Osteoblast (primary cell): Measurements from ENCODE around the gene TRIM46. TPM values are rescaled to one million over a fixed set of nuclear protein-coding genes. Genes with fewer than 3 reads are reported as not detected.
A peak's percentile ranks its signal among the peaks of the same experiment; 100 is the strongest.

Experiments used
- DNase-seq: peaks from one replicate; pipeline ENCODE4 v3.0.0; 2011; ENCODE audit warnings: low spot score, mixed read lengths; ENCODE audit not compliant: insufficient read length; ENCODE audit errors: missing footprints
- H2AFZ ChIP-seq: 2 replicates; pipeline ENCODE4 v1.6.0; 2011; ENCODE audit warnings: mild to moderate bottlenecking, low read length
- H3K27ac ChIP-seq: 2 replicates; pipeline ENCODE4 v1.5.1; 2011; ENCODE audit warnings: mild to moderate bottlenecking, low read depth, low read length, moderate library complexity
- H3K27me3 ChIP-seq: 2 replicates; pipeline ENCODE4 v1.6.0; 2012; ENCODE audit warnings: mild to moderate bottlenecking, control low read depth, inconsistent platforms, low read length, moderate library complexity; ENCODE audit not compliant: insufficient read depth
- H3K36me3 ChIP-seq: 2 replicates; pipeline ENCODE4 v1.5.1; 2011; ENCODE audit warnings: mild to moderate bottlenecking, low read length, control low read depth, moderate library complexity; ENCODE audit not compliant: insufficient read depth
- H3K4me1 ChIP-seq: 2 replicates; pipeline ENCODE4 v1.5.1; 2011; ENCODE audit warnings: mild to moderate bottlenecking, low read length, control low read depth, moderate library complexity; ENCODE audit not compliant: insufficient read depth
- H3K4me2 ChIP-seq: 2 replicates; pipeline ENCODE4 v1.6.0; 2011; ENCODE audit warnings: mild to moderate bottlenecking, low read length; ENCODE audit not compliant: insufficient read depth
- H3K4me3 ChIP-seq: fragments of 200-600 bp; sonication (generic); 3 replicates; pipeline ENCODE4 v1.5.1; 2012; ENCODE audit warnings: mild to moderate bottlenecking, low read length, inconsistent platforms; ENCODE audit not compliant: insufficient read depth
- H3K79me2 ChIP-seq: 2 replicates; pipeline ENCODE4 v1.6.0; 2012; ENCODE audit warnings: mild to moderate bottlenecking, low read length, control low read depth, inconsistent platforms; ENCODE audit not compliant: insufficient read depth
- H3K9me3 ChIP-seq: 2 replicates; pipeline ENCODE4 v1.5.1; 2011; ENCODE audit warnings: low read depth, low read length, control low read depth
- H4K20me1 ChIP-seq: 2 replicates; pipeline ENCODE4 v1.6.0; 2012; ENCODE audit warnings: mild to moderate bottlenecking, low read length, control low read depth; ENCODE audit not compliant: insufficient read depth
- total RNA-seq: library from RNA; depleted of rRNA; stranded (reverse); fragments of >200 nt; gene quantifications from 2 replicates; pipeline ENCODE4 v1.2.3, GENCODE V29; 2012
- TF ChIP-seq, protein P1 (sequence below): IDR thresholded peaks from 2 replicates; pipeline ENCODE4 v1.5.1; 2011; ENCODE audit warnings: mild to moderate bottlenecking, low read depth, low read length, moderate library complexity; ENCODE audit errors: extremely low read depth

The TRIM46 gene
- total RNA-seq, 1 donor = 3.3 TPM

- TF ChIP-seq, protein P1, sequence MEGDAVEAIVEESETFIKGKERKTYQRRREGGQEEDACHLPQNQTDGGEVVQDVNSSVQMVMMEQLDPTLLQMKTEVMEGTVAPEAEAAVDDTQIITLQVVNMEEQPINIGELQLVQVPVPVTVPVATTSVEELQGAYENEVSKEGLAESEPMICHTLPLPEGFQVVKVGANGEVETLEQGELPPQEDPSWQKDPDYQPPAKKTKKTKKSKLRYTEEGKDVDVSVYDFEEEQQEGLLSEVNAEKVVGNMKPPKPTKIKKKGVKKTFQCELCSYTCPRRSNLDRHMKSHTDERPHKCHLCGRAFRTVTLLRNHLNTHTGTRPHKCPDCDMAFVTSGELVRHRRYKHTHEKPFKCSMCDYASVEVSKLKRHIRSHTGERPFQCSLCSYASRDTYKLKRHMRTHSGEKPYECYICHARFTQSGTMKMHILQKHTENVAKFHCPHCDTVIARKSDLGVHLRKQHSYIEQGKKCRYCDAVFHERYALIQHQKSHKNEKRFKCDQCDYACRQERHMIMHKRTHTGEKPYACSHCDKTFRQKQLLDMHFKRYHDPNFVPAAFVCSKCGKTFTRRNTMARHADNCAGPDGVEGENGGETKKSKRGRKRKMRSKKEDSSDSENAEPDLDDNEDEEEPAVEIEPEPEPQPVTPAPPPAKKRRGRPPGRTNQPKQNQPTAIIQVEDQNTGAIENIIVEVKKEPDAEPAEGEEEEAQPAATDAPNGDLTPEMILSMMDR = no peak
- Histone ChIP-seq H3K79me2 (peaks cover 2% of the 10 kb centered on the region), H3K4me3 (no peak overlapping the region), H3K4me2 (no peak overlapping the region), H4K20me1 (no peaks in the 10 kb centered on the region), H3K27me3 (no peaks in the 10 kb centered on the region), H2AFZ (no peak overlapping the region), H3K4me1 (peaks cover 9% of the 10 kb centered on the region), H3K9me3 (no peaks in the 10 kb centered on the region), H3K27ac (no peak overlapping the region), H3K36me3 (no peaks in the 10 kb centered on the region)
- DNase-seq = peak; percentile 75
Observed at GRCh38 chr1:155177918-155178281, 4.3 kb downstream of the TRIM46 start.

- H3K9me3 ChIP-seq = no peaks in the 10 kb centered on the region
- no peak overlapping the region for H2AFZ ChIP-seq
- no peaks in the 10 kb centered on the region for H3K27me3 ChIP-seq
- no peak overlapping the region for H3K27ac ChIP-seq
- no peak overlapping the region for H3K4me2 ChIP-seq
- H3K4me1 ChIP-seq = peaks cover 6% of the 10 kb centered on the region
- H3K4me3 ChIP-seq = no peak overlapping the region
- no peaks in the 10 kb centered on the region for H3K36me3 ChIP-seq
- no peaks in the 10 kb centered on the region for H4K20me1 ChIP-seq
- TF ChIP-seq, protein P1 = no peak
- no peaks in the 10 kb centered on the region for H3K79me2 ChIP-seq
- DNase-seq = peak; percentile 82
Observed at GRCh38 chr1:155178441-155179111, 4.9 kb downstream of the TRIM46 start.

- Histone ChIP-seq H3K9me3 (no peaks in the 10 kb centered on the region), H3K4me2 (no peak overlapping the region), H3K27me3 (no peaks in the 10 kb centered on the region), H3K4me3 (no peak overlapping the region), H3K79me2 (no peaks in the 10 kb centered on the region), H3K36me3 (no peaks in the 10 kb centered on the region), H2AFZ (no peak overlapping the region), H4K20me1 (no peaks in the 10 kb centered on the region), H3K27ac (no peak overlapping the region), H3K4me1 (no peaks in the 10 kb centered on the region)
- TF ChIP-seq, protein P1 = no peak
- DNase-seq = peak; percentile 81
Observed at GRCh38 chr1:155179112-155180031, 5.7 kb downstream of the TRIM46 start.
